ENCODE results near the gene TENM4.

The TENM4 gene

GRCh38 chr11:79151396-79151795 lies 289.4 kb downstream of the TENM4 start:
- no peak for ATAC-seq (ENCODE audit: insufficient read depth, low read depth)
- H3K9me3 ChIP-seq (ENCODE audit: insufficient read depth, low read length, severe bottlenecking): no peaks in the 10 kb centered on the region
- DNase-seq: no peak
- H2AFZ ChIP-seq (ENCODE audit: low read depth, low read length): no peak overlapping the region
- H3K4me2 ChIP-seq (ENCODE audit: insufficient read depth, low read length): no peak overlapping the region
- H3K4me3 ChIP-seq (ENCODE audit: low read depth in 1 of 2, low read length in 2 of 2): no peak overlapping the region
- H3K27me3 ChIP-seq (ENCODE audit: insufficient read depth, low read length, poor library complexity): no peaks in the 10 kb centered on the region
- H3K79me2 ChIP-seq (ENCODE audit: insufficient read depth, low read length): no peaks in the 10 kb centered on the region
- H3K4me1 ChIP-seq (ENCODE audit: insufficient read depth, low read length): peaks cover 18% of the 10 kb centered on the region
- H4K20me1 ChIP-seq (ENCODE audit: insufficient read depth, low read length): no peaks in the 10 kb centered on the region
- TF ChIP-seq EZH2 (IDR thresholded peaks at IDR 0.05; ENCODE audit: borderline replicate concordance, low read depth, low read length, severe bottlenecking) (no peak), CTCF (IDR thresholded peaks at IDR 0.05; ENCODE audit: borderline replicate concordance, extremely low read depth, low read length, poor library complexity, severe bottlenecking) (no peak)
- no peak overlapping the region for H3K9ac ChIP-seq (ENCODE audit: low read depth, low read length)
- H3K36me3 ChIP-seq (ENCODE audit: insufficient read depth, low read length): no peaks in the 10 kb centered on the region
- H3K27ac ChIP-seq (ENCODE audit: low read length): no peak overlapping the region

DNA sequence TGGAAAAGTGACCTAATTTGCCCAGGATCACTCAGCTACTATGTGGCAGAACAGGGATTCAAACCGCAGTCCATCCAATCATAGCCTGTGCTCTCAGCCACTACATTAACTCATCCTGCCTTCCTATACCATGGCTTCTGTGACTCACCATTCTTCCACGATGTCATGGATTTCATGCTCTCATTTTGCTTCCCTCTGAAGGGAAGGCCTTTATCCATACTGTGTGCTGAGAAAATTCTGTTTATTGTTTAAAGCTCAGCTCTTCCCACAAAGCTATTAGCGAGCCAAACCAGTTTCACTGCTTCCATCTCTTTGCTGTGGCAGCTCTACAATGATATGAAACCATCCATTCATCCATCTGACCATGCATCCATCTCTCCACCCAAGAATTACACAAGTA lies 289.9 kb downstream of the TENM4 start:
- DNase-seq: no peak
- Histone ChIP-seq H3K4me2 (ENCODE audit: insufficient read depth, low read length) (no peak overlapping the region), H3K36me3 (ENCODE audit: insufficient read depth, low read length) (no peaks in the 10 kb centered on the region), H3K4me3 (ENCODE audit: low read depth in 1 of 2, low read length in 2 of 2) (no peak overlapping the region), H3K4me1 (ENCODE audit: insufficient read depth, low read length) (peaks cover 18% of the 10 kb centered on the region), H2AFZ (ENCODE audit: low read depth, low read length) (no peak overlapping the region), H3K27ac (ENCODE audit: low read length) (peak overlapping the region; percentile 12), H3K27me3 (ENCODE audit: insufficient read depth, low read length, poor library complexity) (no peaks in the 10 kb centered on the region), H4K20me1 (ENCODE audit: insufficient read depth, low read length) (no peaks in the 10 kb centered on the region), H3K9ac (ENCODE audit: low read depth, low read length) (no peak overlapping the region), H3K9me3 (ENCODE audit: insufficient read depth, low read length, severe bottlenecking) (no peaks in the 10 kb centered on the region), H3K79me2 (ENCODE audit: insufficient read depth, low read length) (no peaks in the 10 kb centered on the region)
- TF ChIP-seq CTCF (IDR thresholded peaks at IDR 0.05; ENCODE audit: borderline replicate concordance, extremely low read depth, low read length, poor library complexity, severe bottlenecking) (no peak), EZH2 (IDR thresholded peaks at IDR 0.05; ENCODE audit: borderline replicate concordance, low read depth, low read length, severe bottlenecking) (no peak)
- no peak for ATAC-seq (ENCODE audit: insufficient read depth, low read depth)

- H3K4me3 ChIP-seq (ENCODE audit: low read depth in 1 of 2, low read length in 2 of 2): no peak overlapping the region
Measured at GRCh38 chr11:79150320-79150719, 290.5 kb downstream of the TENM4 start.

More at GRCh38 chr11:79150320-79150719, 290.5 kb downstream of the TENM4 start:
- no peak for TF ChIP-seq CTCF (IDR thresholded peaks at IDR 0.05; ENCODE audit: borderline replicate concordance, extremely low read depth, low read length, poor library complexity, severe bottlenecking)
- no peak for TF ChIP-seq EZH2 (IDR thresholded peaks at IDR 0.05; ENCODE audit: borderline replicate concordance, low read depth, low read length, severe bottlenecking)
- DNase-seq (peak; percentile 49), ATAC-seq (ENCODE audit: insufficient read depth, low read depth) (peak; percentile 90)
- peaks cover 18% of the 10 kb centered on the region for H3K4me1 ChIP-seq (ENCODE audit: insufficient read depth, low read length)
- no peaks in the 10 kb centered on the region for H3K36me3 ChIP-seq (ENCODE audit: insufficient read depth, low read length)
- H3K27me3 ChIP-seq (ENCODE audit: insufficient read depth, low read length, poor library complexity): no peaks in the 10 kb centered on the region
- no peaks in the 10 kb centered on the region for H4K20me1 ChIP-seq (ENCODE audit: insufficient read depth, low read length)
- no peaks in the 10 kb centered on the region for H3K79me2 ChIP-seq (ENCODE audit: insufficient read depth, low read length)
- no peak overlapping the region for H3K4me2 ChIP-seq (ENCODE audit: insufficient read depth, low read length)
- no peak overlapping the region for H3K9ac ChIP-seq (ENCODE audit: low read depth, low read length)
- no peaks in the 10 kb centered on the region for H3K9me3 ChIP-seq (ENCODE audit: insufficient read depth, low read length, severe bottlenecking)
- peak overlapping the region; percentile 19; the same call in 1 of the 2 replicates for H3K27ac ChIP-seq (ENCODE audit: low read length)
- no peak overlapping the region for H2AFZ ChIP-seq (ENCODE audit: low read depth, low read length)

Measured in DND-41 (cell line).